Measurements from ENCODE around the gene HSPB7.

GRCh38 chr1:16014509-16015482, 3.0 kb downstream of the HSPB7 start:
- no peak for TF ChIP-seq POLR2AphosphoS5 (IDR thresholded peaks at IDR 0.05; ENCODE audit: low read depth, low read length)
- peak; percentile 4 for TF ChIP-seq FOXP2 (optimal IDR thresholded peaks at IDR 0.05; ENCODE audit: borderline replicate concordance, extremely low read depth, extremely low read length, insufficient read depth)
- TF ChIP-seq TAF1 (IDR thresholded peaks at IDR 0.05; ENCODE audit: borderline replicate concordance, insufficient read depth, low read length), result no peak

All from PFSK-1 (cell line).